ENCODE data around the gene SHROOM3.

The SHROOM3 gene

GRCh38 chr4:76610751-76611547, 175.9 kb downstream of the SHROOM3 start:
- TF ChIP-seq CTCF (conservative IDR thresholded peaks at IDR 0.05; ENCODE audit: control insufficient read depth, insufficient read depth, low read depth, low read length): no peak
- no peak for DNase-seq (ENCODE audit: low read depth)
- no peak overlapping the region for H3K4me3 ChIP-seq (ENCODE audit: control insufficient read depth, low read depth, low read length)

- H3K4me3 ChIP-seq (ENCODE audit: control insufficient read depth, low read depth, low read length): no peak overlapping the region
- DNase-seq (ENCODE audit: low read depth): no peak
- TF ChIP-seq CTCF (conservative IDR thresholded peaks at IDR 0.05; ENCODE audit: control insufficient read depth, insufficient read depth, low read depth, low read length): no peak
Observed at GRCh38 chr4:76611616-76612207, 176.7 kb downstream of the SHROOM3 start.

GRCh38 chr4:76614589-76614988, 179.6 kb downstream of the SHROOM3 start:
- TF ChIP-seq CTCF (conservative IDR thresholded peaks at IDR 0.05; ENCODE audit: control insufficient read depth, insufficient read depth, low read depth, low read length): no peak
- no peak overlapping the region for H3K4me3 ChIP-seq (ENCODE audit: control insufficient read depth, low read depth, low read length)
- peak; percentile 90 for DNase-seq (ENCODE audit: low read depth)

- no peak for TF ChIP-seq CTCF (conservative IDR thresholded peaks at IDR 0.05; ENCODE audit: control insufficient read depth, insufficient read depth, low read depth, low read length)
- no peak overlapping the region for H3K4me3 ChIP-seq (ENCODE audit: control insufficient read depth, low read depth, low read length)
- DNase-seq (ENCODE audit: low read depth): peak; percentile 45
Observed at GRCh38 chr4:76615999-76616398, 181.0 kb downstream of the SHROOM3 start.

- DNase-seq (ENCODE audit: low read depth): peak; percentile 27
- H3K4me3 ChIP-seq (ENCODE audit: control insufficient read depth, low read depth, low read length): no peak overlapping the region
- TF ChIP-seq CTCF (conservative IDR thresholded peaks at IDR 0.05; ENCODE audit: control insufficient read depth, insufficient read depth, low read depth, low read length): no peak
Observed at GRCh38 chr4:76616526-76616925, 181.5 kb downstream of the SHROOM3 start.

- DNase-seq (ENCODE audit: low read depth): no peak
- no peak overlapping the region for H3K4me3 ChIP-seq (ENCODE audit: control insufficient read depth, low read depth, low read length)
- no peak for TF ChIP-seq CTCF (conservative IDR thresholded peaks at IDR 0.05; ENCODE audit: control insufficient read depth, insufficient read depth, low read depth, low read length)
Observed at GRCh38 chr4:76620723-76621468, 185.9 kb downstream of the SHROOM3 start.

All from fibroblast of mammary gland (primary cell).